ENCODE data around the gene FICD. TPM values are rescaled to one million over a fixed set of nuclear protein-coding genes. Genes with fewer than 3 reads are reported as not detected.

Gene FICD
- total and polyA plus RNA-seq, 2 of the 13 experiments (the other 11 are each of a cell fraction or from before 2014, with no cell fraction given), result 0.99 to 3.0 TPM

DNA sequence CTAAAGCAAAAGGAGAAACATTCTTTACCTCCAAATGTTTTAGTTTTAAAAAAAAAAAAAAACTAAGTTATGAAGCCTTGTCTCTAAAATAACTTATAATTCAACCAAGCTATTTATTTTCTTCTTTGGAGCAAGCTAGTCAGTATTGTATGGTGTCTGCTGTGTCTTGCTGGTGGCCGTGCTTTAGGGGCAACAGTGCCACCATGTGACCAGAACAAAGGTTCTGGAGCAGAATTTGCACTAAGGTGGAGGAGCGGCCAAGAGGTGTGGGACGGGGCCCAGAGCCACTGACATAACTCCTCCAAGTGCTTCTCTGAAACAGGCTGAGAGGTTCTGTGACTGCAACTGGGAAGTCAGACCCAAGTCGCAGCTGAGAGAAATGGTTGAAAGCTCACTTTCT is 4.5 kb downstream of the FICD start:
- no peak overlapping the region for H3K4me2 ChIP-seq (ENCODE audit: low read depth, low read length)
- in situ Hi-C loops (cut with HindIII; ENCODE audit: extremely low pct_ligation_motif_present, low pct_unique_long_range_greater_than_20kb), result no loop called here
- no peak for DNase-seq (ENCODE audit: low spot score)
- no peak overlapping the region for H3K4me3 ChIP-seq (replicated peaks in 1 of 3; ENCODE audit: insufficient read depth in 1 of 3, low read depth in 2 of 3, low read length in 3 of 3)
- peaks cover 9% of the 10 kb centered on the region for H3K4me1 ChIP-seq (ENCODE audit: insufficient read depth, low read length)
- peak; percentile 52 for FAIRE-seq
- ChIA-PET POLR2A (interaction anchor here (1.2 kb wide), 1 partner anchor 43 kb away, joined by 3 read pairs; the partner anchor contains the start of gene ISCU), CTCF (ENCODE audit: low intra/inter-chr PET ratio, low total read pairs) (no interaction called here)
- no peaks in the 10 kb centered on the region for H3K9me3 ChIP-seq (ENCODE audit: low read length)
- no peak overlapping the region for H3K9ac ChIP-seq (ENCODE audit: insufficient read depth, low read depth, low read length)
- no peak overlapping the region for H3K27ac ChIP-seq (ENCODE audit: extremely low read length, insufficient read depth, low read length)
- H3K36me3 ChIP-seq (replicated peaks in 1 of 2; ENCODE audit: control insufficient read depth in 1 of 2, insufficient read depth in 2 of 2, low read length in 2 of 2), result peaks cover 37 to 65% of the 10 kb centered on the region in 2 experiments
- ATAC-seq, result no peak
- no peaks in the 10 kb centered on the region for H3K79me2 ChIP-seq (ENCODE audit: insufficient read depth, low read length)
- intact Hi-C loops (cut with micrococcal nuclease; ENCODE audit: unreplicated experiment), result no loop called here
- no peak for TF ChIP-seq MTF2 (CRISPR knock-in tag; IDR thresholded peaks at IDR 0.05; ENCODE audit: borderline replicate concordance)
- no peak for TF ChIP-seq SRSF9 (IDR thresholded peaks at IDR 0.05; ENCODE audit: borderline replicate concordance, insufficient read depth, low read depth, low read length, poor library complexity, severe bottlenecking)
- TF ChIP-seq, protein P1, sequence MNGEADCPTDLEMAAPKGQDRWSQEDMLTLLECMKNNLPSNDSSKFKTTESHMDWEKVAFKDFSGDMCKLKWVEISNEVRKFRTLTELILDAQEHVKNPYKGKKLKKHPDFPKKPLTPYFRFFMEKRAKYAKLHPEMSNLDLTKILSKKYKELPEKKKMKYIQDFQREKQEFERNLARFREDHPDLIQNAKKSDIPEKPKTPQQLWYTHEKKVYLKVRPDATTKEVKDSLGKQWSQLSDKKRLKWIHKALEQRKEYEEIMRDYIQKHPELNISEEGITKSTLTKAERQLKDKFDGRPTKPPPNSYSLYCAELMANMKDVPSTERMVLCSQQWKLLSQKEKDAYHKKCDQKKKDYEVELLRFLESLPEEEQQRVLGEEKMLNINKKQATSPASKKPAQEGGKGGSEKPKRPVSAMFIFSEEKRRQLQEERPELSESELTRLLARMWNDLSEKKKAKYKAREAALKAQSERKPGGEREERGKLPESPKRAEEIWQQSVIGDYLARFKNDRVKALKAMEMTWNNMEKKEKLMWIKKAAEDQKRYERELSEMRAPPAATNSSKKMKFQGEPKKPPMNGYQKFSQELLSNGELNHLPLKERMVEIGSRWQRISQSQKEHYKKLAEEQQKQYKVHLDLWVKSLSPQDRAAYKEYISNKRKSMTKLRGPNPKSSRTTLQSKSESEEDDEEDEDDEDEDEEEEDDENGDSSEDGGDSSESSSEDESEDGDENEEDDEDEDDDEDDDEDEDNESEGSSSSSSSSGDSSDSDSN (CRISPR knock-in tag; IDR thresholded peaks at IDR 0.05), result no peak
- no peak for TF ChIP-seq MED8 (CRISPR knock-in tag; IDR thresholded peaks at IDR 0.05; ENCODE audit: insufficient replicate concordance)
- TF ChIP-seq, protein P2, sequence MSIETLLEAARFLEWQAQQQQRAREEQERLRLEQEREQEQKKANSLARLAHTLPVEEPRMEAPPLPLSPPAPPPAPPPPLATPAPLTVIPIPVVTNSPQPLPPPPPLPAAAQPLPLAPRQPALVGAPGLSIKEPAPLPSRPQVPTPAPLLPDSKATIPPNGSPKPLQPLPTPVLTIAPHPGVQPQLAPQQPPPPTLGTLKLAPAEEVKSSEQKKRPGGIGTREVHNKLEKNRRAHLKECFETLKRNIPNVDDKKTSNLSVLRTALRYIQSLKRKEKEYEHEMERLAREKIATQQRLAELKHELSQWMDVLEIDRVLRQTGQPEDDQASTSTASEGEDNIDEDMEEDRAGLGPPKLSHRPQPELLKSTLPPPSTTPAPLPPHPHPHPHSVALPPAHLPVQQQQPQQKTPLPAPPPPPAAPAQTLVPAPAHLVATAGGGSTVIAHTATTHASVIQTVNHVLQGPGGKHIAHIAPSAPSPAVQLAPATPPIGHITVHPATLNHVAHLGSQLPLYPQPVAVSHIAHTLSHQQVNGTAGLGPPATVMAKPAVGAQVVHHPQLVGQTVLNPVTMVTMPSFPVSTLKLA (IDR thresholded peaks at IDR 0.05), result no peak
- TF ChIP-seq, protein P3, sequence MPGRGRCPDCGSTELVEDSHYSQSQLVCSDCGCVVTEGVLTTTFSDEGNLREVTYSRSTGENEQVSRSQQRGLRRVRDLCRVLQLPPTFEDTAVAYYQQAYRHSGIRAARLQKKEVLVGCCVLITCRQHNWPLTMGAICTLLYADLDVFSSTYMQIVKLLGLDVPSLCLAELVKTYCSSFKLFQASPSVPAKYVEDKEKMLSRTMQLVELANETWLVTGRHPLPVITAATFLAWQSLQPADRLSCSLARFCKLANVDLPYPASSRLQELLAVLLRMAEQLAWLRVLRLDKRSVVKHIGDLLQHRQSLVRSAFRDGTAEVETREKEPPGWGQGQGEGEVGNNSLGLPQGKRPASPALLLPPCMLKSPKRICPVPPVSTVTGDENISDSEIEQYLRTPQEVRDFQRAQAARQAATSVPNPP (CRISPR knock-in tag; IDR thresholded peaks at IDR 0.05), result no peak
- TF ChIP-seq ZNF737 (CRISPR knock-in tag; IDR thresholded peaks at IDR 0.05; ENCODE audit: borderline replicate concordance), result no peak
- TF ChIP-seq ZNF670 (CRISPR knock-in tag; IDR thresholded peaks at IDR 0.05; ENCODE audit: borderline replicate concordance), result no peak
- 0 out of 2 replicates have a peak, but pooled peaks have one; percentile 15 for TF ChIP-seq RAD21 (CRISPR knock-in tag; IDR thresholded peaks at IDR 0.05)
- no peak for TF ChIP-seq ZNF781 (CRISPR knock-in tag; IDR thresholded peaks at IDR 0.05; ENCODE audit: borderline replicate concordance, not compliant biosample characterization)
- no peak for TF ChIP-seq ATM (IDR thresholded peaks at IDR 0.05; ENCODE audit: borderline replicate concordance)
- no peak for TF ChIP-seq ZNF138 (CRISPR knock-in tag; IDR thresholded peaks at IDR 0.05; ENCODE audit: low read depth)
- TF ChIP-seq ZNF331 (CRISPR knock-in tag; IDR thresholded peaks at IDR 0.05), result no peak
- TF ChIP-seq, protein P4, sequence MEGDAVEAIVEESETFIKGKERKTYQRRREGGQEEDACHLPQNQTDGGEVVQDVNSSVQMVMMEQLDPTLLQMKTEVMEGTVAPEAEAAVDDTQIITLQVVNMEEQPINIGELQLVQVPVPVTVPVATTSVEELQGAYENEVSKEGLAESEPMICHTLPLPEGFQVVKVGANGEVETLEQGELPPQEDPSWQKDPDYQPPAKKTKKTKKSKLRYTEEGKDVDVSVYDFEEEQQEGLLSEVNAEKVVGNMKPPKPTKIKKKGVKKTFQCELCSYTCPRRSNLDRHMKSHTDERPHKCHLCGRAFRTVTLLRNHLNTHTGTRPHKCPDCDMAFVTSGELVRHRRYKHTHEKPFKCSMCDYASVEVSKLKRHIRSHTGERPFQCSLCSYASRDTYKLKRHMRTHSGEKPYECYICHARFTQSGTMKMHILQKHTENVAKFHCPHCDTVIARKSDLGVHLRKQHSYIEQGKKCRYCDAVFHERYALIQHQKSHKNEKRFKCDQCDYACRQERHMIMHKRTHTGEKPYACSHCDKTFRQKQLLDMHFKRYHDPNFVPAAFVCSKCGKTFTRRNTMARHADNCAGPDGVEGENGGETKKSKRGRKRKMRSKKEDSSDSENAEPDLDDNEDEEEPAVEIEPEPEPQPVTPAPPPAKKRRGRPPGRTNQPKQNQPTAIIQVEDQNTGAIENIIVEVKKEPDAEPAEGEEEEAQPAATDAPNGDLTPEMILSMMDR (CRISPR knock-in tag; IDR thresholded peaks at IDR 0.05), result peak; percentile 48
- 70% methylated on average over 4 of the region's 4 CpGs for WGBS (ENCODE audit: low lambda C conversion rate)
- no peaks in the 10 kb centered on the region; the same call in 1 of the 2 replicates for H4K20me1 ChIP-seq (ENCODE audit: insufficient read depth, low read length)
- no peaks in the 10 kb centered on the region for H3K27me3 ChIP-seq (ENCODE audit: control insufficient read depth in 1 of 2, insufficient read depth in 2 of 2, low read length in 2 of 2)
- no peak overlapping the region for H2AFZ ChIP-seq (ENCODE audit: low read length)
- no TSS peak for BruUV-seq (replicated peaks)

Data from HepG2 (cell line).